22Rv1 (cell line): ENCODE measurements around the gene YBX1.

Source experiments
- H3K27ac ChIP-seq: fragments of 450-650 bp; 2 replicates; pipeline ENCODE4 v1.5.1; 2017
- CTCF ChIP-seq: fragments of 450-650 bp; IDR thresholded peaks from 2 replicates; pipeline ENCODE4 v1.5.1; 2017; ENCODE audit warnings: mild to moderate bottlenecking
- ZFX ChIP-seq: fragments of 450-650 bp; IDR thresholded peaks from 2 replicates; pipeline ENCODE4 v1.6.1; 2017; ENCODE audit warnings: antibody characterized with exemption, borderline replicate concordance

Gene YBX1

GRCh38 chr1:42660907-42661500 is 21.2 kb upstream of the YBX1 start:
- H3K27ac ChIP-seq = no peak overlapping the region
- TF ChIP-seq CTCF (no peak), ZFX (no peak)

GRCh38 chr1:42669936-42670335 is 12.3 kb upstream of the YBX1 start:
- TF ChIP-seq CTCF = no peak
- TF ChIP-seq ZFX = no peak
- H3K27ac ChIP-seq = no peak overlapping the region

GRCh38 chr1:42670425-42670824 is 11.8 kb upstream of the YBX1 start:
- H3K27ac ChIP-seq = no peak overlapping the region
- no peak for TF ChIP-seq CTCF
- no peak for TF ChIP-seq ZFX

- H3K27ac ChIP-seq = no peak overlapping the region
Measured at GRCh38 chr1:42674214-42674613, 8.0 kb upstream of the YBX1 start.

GRCh38 chr1:42674682-42675081 is 7.5 kb upstream of the YBX1 start:
- no peak overlapping the region for H3K27ac ChIP-seq
- TF ChIP-seq ZFX (no peak), CTCF (no peak)

More at GRCh38 chr1:42674214-42674613, 8.0 kb upstream of the YBX1 start:
- TF ChIP-seq ZFX (no peak), CTCF (no peak)

GRCh38 chr1:42675467-42675866 is 6.8 kb upstream of the YBX1 start:
- no peak overlapping the region for H3K27ac ChIP-seq
- TF ChIP-seq CTCF = no peak
- no peak for TF ChIP-seq ZFX

- no peak for TF ChIP-seq CTCF
- no peak for TF ChIP-seq ZFX
Measured at GRCh38 chr1:42676534-42677087, 5.6 kb upstream of the YBX1 start.

More at GRCh38 chr1:42676534-42677087, 5.6 kb upstream of the YBX1 start:
- H3K27ac ChIP-seq = no peak overlapping the region
